CD4-positive, alpha-beta T cell treated with Interleukin-4 for 1 hour (primary cell): Measurements from ENCODE around the gene C10orf71.

Experiments used
- DNase-seq, 2 donors: peaks; one replicate each; pipeline ENCODE4 v3.0.0-alpha.2; 2020 to 2022

C10orf71 gene

GRCh38 chr10:49338604-49339003 lies 39.6 kb downstream of the C10orf71 start:
- DNase-seq = no peak

- no peak for DNase-seq
Measured at GRCh38 chr10:49344840-49345239, 45.9 kb downstream of the C10orf71 start.

- no peak for DNase-seq
Measured at GRCh38 chr10:49347342-49347741, 48.4 kb downstream of the C10orf71 start.

- no peak for DNase-seq
Measured at GRCh38 chr10:49347827-49348226, 48.9 kb downstream of the C10orf71 start.

GRCh38 chr10:49348593-49348992 lies 49.6 kb downstream of the C10orf71 start:
- DNase-seq = no peak

GRCh38 chr10:49349390-49349789 lies 50.4 kb downstream of the C10orf71 start:
- no peak for DNase-seq

GRCh38 chr10:49350138-49350537 lies 51.2 kb downstream of the C10orf71 start:
- DNase-seq = no peak

- DNase-seq = no peak
Measured at GRCh38 chr10:49350846-49351532, 52.0 kb downstream of the C10orf71 start.

GRCh38 chr10:49351669-49352068 lies 52.7 kb downstream of the C10orf71 start:
- no peak for DNase-seq

- DNase-seq = no peak
Measured at GRCh38 chr10:49352323-49352722, 53.4 kb downstream of the C10orf71 start.

GRCh38 chr10:49353026-49353894 lies 54.3 kb downstream of the C10orf71 start:
- no peak for DNase-seq

- no peak for DNase-seq
Measured at GRCh38 chr10:49353895-49354566, 55.1 kb downstream of the C10orf71 start.

- no peak for DNase-seq
Measured at GRCh38 chr10:49354593-49354992, 55.6 kb downstream of the C10orf71 start.

GRCh38 chr10:49355221-49355620 lies 56.3 kb downstream of the C10orf71 start:
- DNase-seq = no peak

GRCh38 chr10:49356181-49356580 lies 57.2 kb downstream of the C10orf71 start:
- no peak for DNase-seq

GRCh38 chr10:49356944-49357343 lies 58.0 kb downstream of the C10orf71 start:
- DNase-seq = no peak

GRCh38 chr10:49357910-49358309 lies 58.9 kb downstream of the C10orf71 start:
- no peak for DNase-seq

- DNase-seq = no peak
Measured at GRCh38 chr10:49359349-49360270, 60.6 kb downstream of the C10orf71 start.

GRCh38 chr10:49360271-49361177 lies 61.6 kb downstream of the C10orf71 start:
- no peak for DNase-seq

GRCh38 chr10:49361178-49361554 lies 62.2 kb downstream of the C10orf71 start:
- no peak for DNase-seq
